Endothelial cell of umbilical vein (primary cell): ENCODE results near the gene SURF1. TPM values are rescaled to one million over a fixed set of nuclear protein-coding genes. Genes with fewer than 3 reads are reported as not detected.

ENCODE experiments used
- BruUV-seq: library from RNA; stranded (reverse); fragments of 400-500 nt; replicated peaks from 2 replicates; lab custom pipeline; 2021; lab: Mats Ljungman, UMichigan
- CTCF ChIA-PET: fragments of 300-600, 350-600 bp; sonication (Branson Sonifier 250); formaldehyde crosslinking; loops from one replicate; lab custom pipeline; 2021; ENCODE audit warnings: antibody characterized with exemption, inconsistent platforms; lab: Charles Lee
- POLR2A ChIA-PET: fragments of 300-600, 350-600 bp; sonication (Branson Sonifier 250); formaldehyde crosslinking; loops from one replicate; lab custom pipeline; 2021; ENCODE audit warnings: antibody characterized with exemption, inconsistent platforms; lab: Charles Lee
- DNase-seq: peaks from one replicate; pipeline ENCODE4 v3.0.0-alpha.2; 2011; ENCODE audit warnings: low read depth, low spot score
- FAIRE-seq: peaks from 2 replicates; lab custom pipeline; 2011; peaks lifted over from hg19 to GRCh38; lab: Jason Lieb, UNC
- H2AFZ ChIP-seq: 2 replicates; pipeline ENCODE4 v1.6.0; 2012; ENCODE audit warnings: low read depth, low read length, control low read depth, inconsistent platforms
- H3K27ac ChIP-seq: 2 replicates; pipeline ENCODE4 v1.5.1; 2011; ENCODE audit warnings: low read depth, mild to moderate bottlenecking, control low read depth, low read length, moderate library complexity; ENCODE audit not compliant: insufficient read depth
- H3K27me3 ChIP-seq, 2 experiments: 2 replicates each; pipeline versions ENCODE4 v1.6.0 to v1.6.1; 2011; ENCODE audit warnings: low read length in 2 of 2, mixed read lengths in 1 of 2; ENCODE audit not compliant: control insufficient read depth in 2 of 2, insufficient read depth in 2 of 2
- H3K36me3 ChIP-seq, 2 experiments: 2 replicates in 1 of 2; 3 replicates in 1 of 2; pipeline ENCODE4 v1.5.1; 2011; ENCODE audit warnings: low read length in 2 of 2, mild to moderate bottlenecking in 1 of 2, moderate library complexity in 1 of 2; ENCODE audit not compliant: control insufficient read depth in 2 of 2, insufficient read depth in 2 of 2; ENCODE audit errors: extremely low read depth in 1 of 2
- H3K4me1 ChIP-seq: 3 replicates; pipeline ENCODE4 v1.5.1; 2011; ENCODE audit warnings: mild to moderate bottlenecking, low read length; ENCODE audit not compliant: control insufficient read depth, insufficient read depth; ENCODE audit errors: extremely low read depth
- H3K4me2 ChIP-seq: 2 replicates; pipeline ENCODE4 v1.6.1; 2011; ENCODE audit warnings: low read length, control low read depth, mixed read lengths; ENCODE audit not compliant: insufficient read depth
- H3K4me3 ChIP-seq, 3 experiments: fragments of 200-600 bp in 1 of 3; sonication (generic), shearing (Covaris generic) in 1 of 3; replicated peaks in 1 of 3; 2 replicates each; pipeline ENCODE4 v1.5.1; 2011 to 2016; ENCODE audit warnings: control low read depth in 3 of 3, low read length in 3 of 3, mild to moderate bottlenecking in 2 of 3, inconsistent platforms in 1 of 3, low read depth in 1 of 3, moderate library complexity in 1 of 3; ENCODE audit not compliant: insufficient read depth in 1 of 3
- H3K79me2 ChIP-seq: 2 replicates; pipeline ENCODE4 v1.6.0; 2012; ENCODE audit warnings: low read length, inconsistent platforms; ENCODE audit not compliant: control insufficient read depth, insufficient read depth
- H3K9ac ChIP-seq: replicated peaks from 2 replicates; pipeline ENCODE3; 2011; ENCODE audit warnings: low read length, control low read depth; ENCODE audit not compliant: insufficient read depth; ENCODE audit errors: extremely low read depth
- H3K9me1 ChIP-seq: replicated peaks from 3 replicates; pipeline ENCODE4 v1.6.0; 2011; ENCODE audit warnings: mild to moderate bottlenecking, low read length; ENCODE audit not compliant: control insufficient read depth, insufficient read depth; ENCODE audit errors: extremely low read depth
- H3K9me3 ChIP-seq: replicated peaks from 2 replicates; pipeline ENCODE4 v1.5.1; 2012; ENCODE audit warnings: low read length, inconsistent platforms; ENCODE audit not compliant: control insufficient read depth, insufficient read depth
- H4K20me1 ChIP-seq: replicated peaks from 2 replicates; pipeline ENCODE3; 2011; ENCODE audit warnings: mild to moderate bottlenecking, low read length; ENCODE audit not compliant: control insufficient read depth, insufficient read depth; ENCODE audit errors: extremely low read depth
- CTCF ChIP-seq, 2 donors: IDR thresholded peaks; 1 replicate in 1 of 2; 2 replicates in 1 of 2; pipeline ENCODE4 v1.5.1; 2011; ENCODE audit warnings: low read length in 2 of 2, mild to moderate bottlenecking in 2 of 2, moderate library complexity in 2 of 2, control low read depth in 1 of 2, inconsistent platforms in 1 of 2, low read depth in 1 of 2; ENCODE audit not compliant: insufficient read depth in 1 of 2; ENCODE audit errors: extremely low read depth in 1 of 2
- EZH2 ChIP-seq: IDR thresholded peaks from 2 replicates; pipeline ENCODE4 v1.6.1; 2012; ENCODE audit warnings: borderline replicate concordance, low read depth, mild to moderate bottlenecking, moderate library complexity, low read length, inconsistent platforms; ENCODE audit not compliant: severe bottlenecking
- FOS ChIP-seq: IDR thresholded peaks from 2 replicates; pipeline ENCODE4 v1.6.1; 2011; ENCODE audit warnings: mild to moderate bottlenecking, low read length, moderate library complexity, borderline replicate concordance; ENCODE audit not compliant: insufficient read depth
- GATA2 ChIP-seq: IDR thresholded peaks from 2 replicates; pipeline ENCODE4 v1.7.0; 2011; ENCODE audit warnings: low read depth, mild to moderate bottlenecking, moderate library complexity, mixed read lengths, low read length; ENCODE audit not compliant: insufficient read length, insufficient read depth
- JUN ChIP-seq: IDR thresholded peaks from 2 replicates; pipeline ENCODE4 v1.6.1; 2011; ENCODE audit warnings: borderline replicate concordance, low read depth; ENCODE audit not compliant: insufficient read length, insufficient read depth
- MAX ChIP-seq: IDR thresholded peaks from 2 replicates; pipeline ENCODE4 v1.6.1; 2011; ENCODE audit not compliant: insufficient read depth, insufficient read length
- MYC ChIP-seq: IDR thresholded peaks from one replicate; pipeline ENCODE4 v1.6.1; 2011; ENCODE audit warnings: mild to moderate bottlenecking, low read depth, low read length
- POLR2A ChIP-seq: IDR thresholded peaks from 2 replicates; pipeline ENCODE4 v1.6.1; 2012; ENCODE audit warnings: low read depth, mild to moderate bottlenecking, control low read depth, low read length
- POLR2AphosphoS5 ChIP-seq: IDR thresholded peaks from 2 replicates; pipeline ENCODE4 v1.6.1; 2012; ENCODE audit warnings: low read depth, mild to moderate bottlenecking, control low read depth, low read length, moderate library complexity; ENCODE audit not compliant: insufficient read depth
- dilution Hi-C: fragments of 300-500 bp; cut with MboI; formaldehyde crosslinking; loops from one replicate; pipeline ENCODE4 v1.15.0; 2019; ENCODE audit warnings: low sequenced_read_pairs; ENCODE audit not compliant: extremely low pct_ligation_motif_present
- intact Hi-C: fragments of 100-400 bp; cut with micrococcal nuclease; formaldehyde crosslinking; loops from one replicate; pipeline ENCODE4 v1.10.0; 2022
- polyA plus RNA-seq, 4 experiments: library from polyadenylated mRNA; depleted of rRNA in 3 of 4; stranded (reverse) in 3 of 4; unstranded in 1 of 4; fragments of >200 nt; gene quantifications; 2 replicates each; pipeline versions ENCODE4 v1.2.1 to v1.2.3, GENCODE V29; 2011 to 2012; ENCODE audit warnings: missing spikeins in 1 of 4
- total RNA-seq: library from RNA; stranded (reverse); gene quantifications from 2 replicates; pipeline ENCODE4 v1.2.3, GENCODE V29; 2021

The SURF1 gene
- total and polyA plus RNA-seq, 2 donors (not counting 3 experiments of a cell fraction or from before 2014, with no cell fraction given) = 22.8 to 27.1 TPM

- Histone ChIP-seq H3K9me1 (no peaks in the 10 kb centered on the region), H3K4me2 (no peak overlapping the region), H3K4me1 (peaks cover 14% of the 10 kb centered on the region), H3K27ac (no peak overlapping the region), H3K27me3 (no peaks in the 10 kb centered on the region), H3K36me3 (peaks cover 11 to 44% of the 10 kb centered on the region in 2 experiments), H3K79me2 (peaks cover 40% of the 10 kb centered on the region), H3K9me3 (no peaks in the 10 kb centered on the region), H3K9ac (no peak overlapping the region), H2AFZ (no peak overlapping the region), H4K20me1 (no peaks in the 10 kb centered on the region), H3K4me3 (no peak overlapping the region)
- ChIA-PET POLR2A (no interaction called here), CTCF (no interaction called here)
- no peak for DNase-seq
- intact Hi-C loops = loop anchor here (5.0 kb wide), 1 partner anchor 158 kb away; no protein-coding TSS in a partner anchor
- dilution Hi-C loops = no loop called here
- no TSS peak for BruUV-seq
- no peak for FAIRE-seq
- TF ChIP-seq GATA2 = no peak
- TF ChIP-seq POLR2A = no peak
- no peak for TF ChIP-seq POLR2AphosphoS5
- no peak for TF ChIP-seq CTCF (IDR thresholded peaks at IDR 0.05; ENCODE audit: extremely low read depth in 1 of 2, insufficient read depth in 1 of 2, low read depth in 1 of 2, low read length in 2 of 2)
- TF ChIP-seq FOS = no peak
- no peak for TF ChIP-seq MAX
- TF ChIP-seq JUN = no peak
- TF ChIP-seq MYC = no peak
- no peak for TF ChIP-seq EZH2
These were observed 10.7 kb downstream of the SURF1 start for GRCh38 chr9:133345596-133345995.
